ENCODE data around the gene KCNG2. TPM values are rescaled to one million over a fixed set of nuclear protein-coding genes. Genes with fewer than 3 reads are reported as not detected.

KCNG2 gene
- total and polyA plus RNA-seq, 2 of the 13 experiments (the other 11 are each of a cell fraction or from before 2014, with no cell fraction given), result not detected

- TF ChIP-seq ZNF136 (CRISPR knock-in tag; IDR thresholded peaks at IDR 0.05; ENCODE audit: low read depth) (no peak), HHEX (CRISPR knock-in tag; IDR thresholded peaks at IDR 0.05) (no peak)
Measured at GRCh38 chr18:79844999-79845563, 47.3 kb downstream of the KCNG2 start (continued).

DNA sequence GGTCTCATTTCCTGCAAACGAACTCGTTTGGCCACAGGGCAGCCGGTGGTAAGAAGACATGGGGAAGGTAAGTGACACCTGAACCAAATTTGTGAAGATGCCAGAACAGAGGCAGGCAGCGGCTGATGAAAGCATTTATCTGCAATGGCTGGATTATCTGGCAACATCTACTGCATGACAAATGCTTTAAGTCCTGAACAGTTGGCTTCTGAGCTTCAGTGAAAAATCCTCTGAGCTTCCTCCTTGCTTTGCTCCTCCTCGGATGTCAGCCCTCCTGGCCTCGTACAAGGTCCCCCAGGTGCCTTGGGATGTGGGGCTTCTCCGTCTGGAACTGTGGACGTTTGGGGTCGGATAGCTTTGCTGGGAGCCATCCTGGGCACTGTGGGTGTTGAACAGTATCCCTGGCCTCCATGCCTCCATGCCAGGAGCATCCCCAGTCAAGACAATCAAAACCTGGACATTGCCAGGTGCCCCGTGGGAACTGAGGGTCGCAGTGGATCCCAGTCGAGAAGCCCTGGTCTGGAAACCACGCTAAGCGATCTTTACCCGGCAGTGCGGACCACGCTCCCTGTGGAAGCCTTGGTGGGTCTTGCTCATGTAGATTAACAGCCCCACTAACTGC lies 49.3 kb downstream of the KCNG2 start:
- in situ Hi-C loops (cut with HindIII; ENCODE audit: extremely low pct_ligation_motif_present, low pct_unique_long_range_greater_than_20kb) (no loop called here), intact Hi-C loops (cut with micrococcal nuclease; ENCODE audit: unreplicated experiment) (loop anchor here (1.0 kb wide), 1 partner anchor 8 kb away; no protein-coding TSS in a partner anchor)
- no peak overlapping the region for H3K4me3 ChIP-seq (replicated peaks in 1 of 3; ENCODE audit: insufficient read depth in 1 of 3, low read depth in 2 of 3, low read length in 3 of 3)
- ATAC-seq (no peak), DNase-seq (ENCODE audit: low spot score) (no peak), FAIRE-seq (no peak)
- peaks cover 2 to 11% of the 10 kb centered on the region in 2 experiments; a peak in 3 of 5 replicates for H3K27me3 ChIP-seq (ENCODE audit: control insufficient read depth in 1 of 2, insufficient read depth in 2 of 2, low read length in 2 of 2)
- H3K9me3 ChIP-seq (ENCODE audit: low read length), result no peaks in the 10 kb centered on the region
- 37% methylated on average over 8 of the region's 17 CpGs for WGBS (ENCODE audit: low lambda C conversion rate)
- ChIA-PET POLR2A (no interaction called here), CTCF (ENCODE audit: low intra/inter-chr PET ratio, low total read pairs) (no interaction called here)
- TF ChIP-seq DDIT3 (CRISPR knock-in tag; IDR thresholded peaks at IDR 0.05) (no peak), MXD4 (CRISPR knock-in tag; IDR thresholded peaks at IDR 0.05) (no peak), HDAC2 (CRISPR knock-in tag; IDR thresholded peaks at IDR 0.05) (no peak)
- no peak overlapping the region for H3K27ac ChIP-seq (ENCODE audit: extremely low read length, insufficient read depth, low read length)
- H4K20me1 ChIP-seq (ENCODE audit: insufficient read depth, low read length), result no peaks in the 10 kb centered on the region
- no peak overlapping the region for H3K4me2 ChIP-seq (ENCODE audit: low read depth, low read length)
- no peaks in the 10 kb centered on the region for H3K36me3 ChIP-seq (replicated peaks in 1 of 2; ENCODE audit: control insufficient read depth in 1 of 2, insufficient read depth in 2 of 2, low read length in 2 of 2)
- H3K4me1 ChIP-seq (ENCODE audit: insufficient read depth, low read length), result peaks cover 14% of the 10 kb centered on the region
- no TSS peak for BruUV-seq (replicated peaks)
- no peak overlapping the region for H3K9ac ChIP-seq (ENCODE audit: insufficient read depth, low read depth, low read length)
- H2AFZ ChIP-seq (ENCODE audit: low read length), result no peak overlapping the region
- no peaks in the 10 kb centered on the region for H3K79me2 ChIP-seq (ENCODE audit: insufficient read depth, low read length)

Data from HepG2 (cell line).